WTC11 (cell line): ENCODE data around the gene ACTRT2. TPM values are rescaled to one million over a fixed set of nuclear protein-coding genes. Genes with fewer than 3 reads are reported as not detected.

Experiments used
- ATAC-seq: fragments of 200-7000 bp; cut with Tn5 transposase; 2 replicates; pipeline ENCODE4 v1.10.0; 2021; ENCODE audit warnings: mild to moderate bottlenecking, moderate library complexity
- CTCF ChIA-PET: fragments of 300-600 bp; sonication (Branson Sonifier 250); formaldehyde crosslinking; loops from one replicate; lab custom pipeline; 2021; ENCODE audit warnings: antibody characterized with exemption; lab: Charles Lee
- POLR2A ChIA-PET: fragments of 350-600 bp; sonication (Branson Sonifier 250); formaldehyde crosslinking; loops from one replicate; lab custom pipeline; 2021; ENCODE audit warnings: antibody characterized with exemption; lab: Charles Lee
- DNase-seq: peaks from one replicate; pipeline ENCODE4 v3.0.0; 2021; ENCODE audit warnings: low spot score
- H3K27ac Mint-ChIP-seq: 2 replicates; pipeline ENCODE4 v1.8.0; 2021; ENCODE audit warnings: mixed read lengths
- H3K27me3 Mint-ChIP-seq: 2 replicates; pipeline ENCODE4 v1.8.0; 2021; ENCODE audit warnings: low read depth, mild to moderate bottlenecking, moderate library complexity, mixed read lengths
- H3K36me3 Mint-ChIP-seq: 2 replicates; pipeline ENCODE4 v1.8.0; 2021; ENCODE audit warnings: mixed read lengths
- H3K4me1 Mint-ChIP-seq: 2 replicates; pipeline ENCODE4 v1.8.0; 2022; ENCODE audit warnings: mixed read lengths
- H3K4me3 Mint-ChIP-seq: 2 replicates; pipeline ENCODE4 v1.8.0; 2021; ENCODE audit warnings: mild to moderate bottlenecking, moderate library complexity, mixed read lengths
- H3K9me3 Mint-ChIP-seq: 2 replicates; pipeline ENCODE4 v1.8.0; 2021; ENCODE audit warnings: mixed read lengths
- E2F5 ChIP-seq: sonication (generic); formaldehyde crosslinking; IDR thresholded peaks from 2 replicates; pipeline ENCODE4 v1.8.1; 2022; ENCODE audit warnings: mild to moderate bottlenecking, moderate library complexity, missing genetic modification reagents
- ESRRA ChIP-seq: sonication (generic); formaldehyde crosslinking; IDR thresholded peaks from 2 replicates; pipeline ENCODE4 v1.8.1; 2022; ENCODE audit warnings: mild to moderate bottlenecking, missing genetic modification reagents, borderline replicate concordance
- KAT7 ChIP-seq: sonication (generic); formaldehyde crosslinking; IDR thresholded peaks from 2 replicates; pipeline ENCODE4 v1.8.1; 2023; ENCODE audit warnings: missing genetic modification reagents, mild to moderate bottlenecking, borderline replicate concordance
- NFYB ChIP-seq: sonication (generic); formaldehyde crosslinking; conservative IDR thresholded peaks from 2 replicates; pipeline ENCODE4 v1.8.0; 2022; ENCODE audit warnings: low read depth, missing genetic modification reagents
- NR3C1 ChIP-seq: sonication (generic); formaldehyde crosslinking; conservative IDR thresholded peaks from 2 replicates; pipeline ENCODE4 v1.8.1; 2023; ENCODE audit warnings: low read depth, mild to moderate bottlenecking, missing genetic modification reagents
- TEAD4 ChIP-seq: sonication (generic); formaldehyde crosslinking; IDR thresholded peaks from 2 replicates; pipeline ENCODE4 v1.8.0; 2022; ENCODE audit warnings: mild to moderate bottlenecking, missing genetic modification reagents
- ZNF138 ChIP-seq: sonication (generic); formaldehyde crosslinking; conservative IDR thresholded peaks from 2 replicates; pipeline ENCODE4 v1.8.1; 2022; ENCODE audit warnings: mild to moderate bottlenecking, moderate library complexity, missing genetic modification reagents
- ZNF396 ChIP-seq: fragments of 250-450 bp; sonication (Bioruptor Pico); IDR thresholded peaks from 2 replicates; pipeline ENCODE4 v1.8.0; 2021; ENCODE audit warnings: mild to moderate bottlenecking, moderate library complexity, borderline replicate concordance
- total RNA-seq: library from RNA; stranded (reverse); gene quantifications from 3 replicates; pipeline ENCODE4 v1.2.3, GENCODE V29; 2021
- TF ChIP-seq, protein P1 (sequence below): sonication (generic); formaldehyde crosslinking; IDR thresholded peaks from 2 replicates; pipeline ENCODE4 v1.8.1; 2022; ENCODE audit warnings: missing genetic modification reagents, borderline replicate concordance
- TF ChIP-seq, protein P2 (sequence below): sonication (generic); formaldehyde crosslinking; conservative IDR thresholded peaks from 2 replicates; pipeline ENCODE4 v1.8.1; 2023; ENCODE audit warnings: mild to moderate bottlenecking, low read depth, missing genetic modification reagents, moderate library complexity
- TF ChIP-seq, protein P3 (sequence below): sonication (generic); formaldehyde crosslinking; IDR thresholded peaks from 2 replicates; pipeline ENCODE4 v1.8.0; 2022; ENCODE audit warnings: mild to moderate bottlenecking, missing genetic modification reagents
- TF ChIP-seq, protein P4 (sequence below): sonication (generic); formaldehyde crosslinking; IDR thresholded peaks from 2 replicates; pipeline ENCODE4 v1.8.1; 2023; ENCODE audit warnings: mild to moderate bottlenecking, missing genetic modification reagents, moderate library complexity
- TF ChIP-seq, protein P5 (sequence below): fragments of 250-450 bp; sonication (Bioruptor Pico); IDR thresholded peaks from 2 replicates; pipeline ENCODE4 v1.9.0; 2021; ENCODE audit warnings: moderate library complexity, mild to moderate bottlenecking, inconsistent platforms, borderline replicate concordance

Gene ACTRT2
- total RNA-seq, 1 experiment from 2014 or later: not detected

GRCh38 chr1:2972879-2973575, 48.2 kb upstream of the ACTRT2 start:
- no peak overlapping the region for H3K27ac Mint-ChIP-seq
- ATAC-seq (no peak), DNase-seq (no peak)
- TF ChIP-seq NFYB (no peak), ESRRA (CRISPR knock-in tag) (no peak), ZNF138 (CRISPR knock-in tag) (no peak), E2F5 (CRISPR knock-in tag) (no peak), ZNF396 (CRISPR knock-in tag) (no peak), NR3C1 (CRISPR knock-in tag) (no peak)
- TF ChIP-seq, protein P1, sequence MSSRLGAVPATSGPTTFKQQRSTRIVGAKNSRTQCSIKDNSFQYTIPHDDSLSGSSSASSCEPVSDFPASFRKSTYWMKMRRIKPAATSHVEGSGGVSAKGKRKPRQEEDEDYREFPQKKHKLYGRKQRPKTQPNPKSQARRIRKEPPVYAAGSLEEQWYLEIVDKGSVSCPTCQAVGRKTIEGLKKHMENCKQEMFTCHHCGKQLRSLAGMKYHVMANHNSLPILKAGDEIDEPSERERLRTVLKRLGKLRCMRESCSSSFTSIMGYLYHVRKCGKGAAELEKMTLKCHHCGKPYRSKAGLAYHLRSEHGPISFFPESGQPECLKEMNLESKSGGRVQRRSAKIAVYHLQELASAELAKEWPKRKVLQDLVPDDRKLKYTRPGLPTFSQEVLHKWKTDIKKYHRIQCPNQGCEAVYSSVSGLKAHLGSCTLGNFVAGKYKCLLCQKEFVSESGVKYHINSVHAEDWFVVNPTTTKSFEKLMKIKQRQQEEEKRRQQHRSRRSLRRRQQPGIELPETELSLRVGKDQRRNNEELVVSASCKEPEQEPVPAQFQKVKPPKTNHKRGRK (CRISPR knock-in tag): no peak
- TF ChIP-seq, protein P2, sequence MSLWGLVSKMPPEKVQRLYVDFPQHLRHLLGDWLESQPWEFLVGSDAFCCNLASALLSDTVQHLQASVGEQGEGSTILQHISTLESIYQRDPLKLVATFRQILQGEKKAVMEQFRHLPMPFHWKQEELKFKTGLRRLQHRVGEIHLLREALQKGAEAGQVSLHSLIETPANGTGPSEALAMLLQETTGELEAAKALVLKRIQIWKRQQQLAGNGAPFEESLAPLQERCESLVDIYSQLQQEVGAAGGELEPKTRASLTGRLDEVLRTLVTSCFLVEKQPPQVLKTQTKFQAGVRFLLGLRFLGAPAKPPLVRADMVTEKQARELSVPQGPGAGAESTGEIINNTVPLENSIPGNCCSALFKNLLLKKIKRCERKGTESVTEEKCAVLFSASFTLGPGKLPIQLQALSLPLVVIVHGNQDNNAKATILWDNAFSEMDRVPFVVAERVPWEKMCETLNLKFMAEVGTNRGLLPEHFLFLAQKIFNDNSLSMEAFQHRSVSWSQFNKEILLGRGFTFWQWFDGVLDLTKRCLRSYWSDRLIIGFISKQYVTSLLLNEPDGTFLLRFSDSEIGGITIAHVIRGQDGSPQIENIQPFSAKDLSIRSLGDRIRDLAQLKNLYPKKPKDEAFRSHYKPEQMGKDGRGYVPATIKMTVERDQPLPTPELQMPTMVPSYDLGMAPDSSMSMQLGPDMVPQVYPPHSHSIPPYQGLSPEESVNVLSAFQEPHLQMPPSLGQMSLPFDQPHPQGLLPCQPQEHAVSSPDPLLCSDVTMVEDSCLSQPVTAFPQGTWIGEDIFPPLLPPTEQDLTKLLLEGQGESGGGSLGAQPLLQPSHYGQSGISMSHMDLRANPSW: no peak
- TF ChIP-seq, protein P3, sequence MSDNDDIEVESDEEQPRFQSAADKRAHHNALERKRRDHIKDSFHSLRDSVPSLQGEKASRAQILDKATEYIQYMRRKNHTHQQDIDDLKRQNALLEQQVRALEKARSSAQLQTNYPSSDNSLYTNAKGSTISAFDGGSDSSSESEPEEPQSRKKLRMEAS (CRISPR knock-in tag): no peak
- TF ChIP-seq, protein P4, sequence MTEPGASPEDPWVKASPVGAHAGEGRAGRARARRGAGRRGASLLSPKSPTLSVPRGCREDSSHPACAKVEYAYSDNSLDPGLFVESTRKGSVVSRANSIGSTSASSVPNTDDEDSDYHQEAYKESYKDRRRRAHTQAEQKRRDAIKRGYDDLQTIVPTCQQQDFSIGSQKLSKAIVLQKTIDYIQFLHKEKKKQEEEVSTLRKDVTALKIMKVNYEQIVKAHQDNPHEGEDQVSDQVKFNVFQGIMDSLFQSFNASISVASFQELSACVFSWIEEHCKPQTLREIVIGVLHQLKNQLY (CRISPR knock-in tag): no peak
- TF ChIP-seq, protein P5, sequence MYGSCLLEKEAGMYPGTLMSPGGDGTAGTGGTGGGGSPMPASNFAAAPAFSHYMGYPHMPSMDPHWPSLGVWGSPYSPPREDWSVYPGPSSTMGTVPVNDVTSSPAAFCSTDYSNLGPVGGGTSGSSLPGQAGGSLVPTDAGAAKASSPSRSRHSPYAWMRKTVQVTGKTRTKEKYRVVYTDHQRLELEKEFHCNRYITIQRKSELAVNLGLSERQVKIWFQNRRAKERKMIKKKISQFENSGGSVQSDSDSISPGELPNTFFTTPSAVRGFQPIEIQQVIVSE: no peak
- H3K9me3 Mint-ChIP-seq: no peaks in the 10 kb centered on the region
- peaks cover 8% of the 10 kb centered on the region; the same call in 1 of the 2 replicates for H3K36me3 Mint-ChIP-seq
- POLR2A ChIA-PET: no interaction called here
- H3K4me3 Mint-ChIP-seq: no peak overlapping the region
- H3K4me1 Mint-ChIP-seq: no peaks in the 10 kb centered on the region
- H3K27me3 Mint-ChIP-seq: no peaks in the 10 kb centered on the region; the same call in 1 of the 2 replicates
- CTCF ChIA-PET: no interaction called here

DNA sequence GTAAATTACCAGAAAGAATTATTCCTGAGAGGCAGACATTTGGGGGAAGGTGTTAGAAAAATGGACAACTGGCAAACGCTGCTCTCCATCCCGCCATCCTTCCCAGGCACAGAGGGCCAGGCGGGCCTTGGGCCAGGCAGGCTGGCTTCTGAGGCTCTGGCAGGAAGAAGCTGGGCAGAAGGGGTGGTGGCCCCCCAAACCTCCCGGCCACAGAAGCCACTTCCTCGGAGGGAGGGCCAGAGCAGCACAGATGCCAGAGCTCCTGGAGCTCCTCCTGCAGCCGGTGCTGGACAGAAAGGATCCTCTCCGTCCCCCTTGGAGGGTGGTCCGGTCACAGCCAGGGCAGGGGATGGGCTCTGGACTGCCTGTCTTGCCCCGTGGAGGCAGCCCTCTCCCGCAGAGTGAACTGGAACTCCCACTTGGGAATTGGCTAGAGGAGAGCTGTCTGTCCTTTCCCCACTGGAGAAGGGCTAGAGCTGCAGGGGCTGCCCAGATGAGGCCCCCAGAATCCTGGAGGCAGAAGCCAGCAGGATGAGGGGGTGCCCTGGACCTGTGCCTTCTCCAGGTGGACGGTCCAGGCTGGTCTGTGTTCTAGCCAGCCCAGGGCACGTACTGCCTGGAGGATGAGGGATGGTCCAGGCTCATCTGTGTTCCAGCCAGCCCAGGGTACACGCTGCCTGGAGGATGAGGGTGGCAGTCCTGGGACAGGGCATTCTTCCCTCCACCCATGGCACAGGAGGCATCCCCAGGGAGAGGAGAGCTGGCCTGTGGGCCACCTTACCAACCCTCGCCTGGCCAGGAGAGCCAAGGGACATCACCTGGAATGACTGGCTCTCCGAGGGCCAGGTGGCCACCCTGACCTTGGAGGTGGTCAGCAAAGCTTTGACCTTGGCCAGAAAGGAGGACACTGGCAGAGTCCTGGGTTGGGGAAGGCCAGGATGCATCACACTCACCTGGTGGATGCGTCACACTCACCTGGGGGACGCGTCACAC, 47.4 kb upstream of the ACTRT2 start:
- DNase-seq: no peak
- no peaks in the 10 kb centered on the region for H3K9me3 Mint-ChIP-seq
- no peak for ATAC-seq
- CTCF ChIA-PET: no interaction called here
- H3K4me3 Mint-ChIP-seq: no peak overlapping the region
- H3K36me3 Mint-ChIP-seq: peaks cover 8% of the 10 kb centered on the region; the same call in 1 of the 2 replicates
- no peak overlapping the region for H3K27ac Mint-ChIP-seq
- POLR2A ChIA-PET: no interaction called here
- H3K4me1 Mint-ChIP-seq: no peaks in the 10 kb centered on the region
- no peaks in the 10 kb centered on the region; the same call in 1 of the 2 replicates for H3K27me3 Mint-ChIP-seq
- TF ChIP-seq TEAD4 (CRISPR knock-in tag): no peak
- no peak for TF ChIP-seq KAT7 (CRISPR knock-in tag)
